Skeletal muscle cell (primary cell): ENCODE data around the gene ARHGAP1.
"Not testable (repeated sequence)": the region's sequence is repeated elsewhere in the genome, so short reads cannot be mapped to it uniquely, and the experiment has no call there.

Experiments used
- DNase-seq: peaks from one replicate; pipeline ENCODE4 v3.0.0-alpha.2; 2010; ENCODE audit warnings: low read depth
- H3K4me3 ChIP-seq: 2 replicates; pipeline ENCODE4 v1.5.1; 2011; ENCODE audit warnings: low read depth, mild to moderate bottlenecking, control low read depth, low read length, moderate library complexity

Gene ARHGAP1

GRCh38 chr11:46725338-46726205 is 25.2 kb upstream of the ARHGAP1 start:
- H3K4me3 ChIP-seq, result no peak overlapping the region
- no peak for DNase-seq

GRCh38 chr11:46724088-46724487 is 23.7 kb upstream of the ARHGAP1 start:
- no peak overlapping the region for H3K4me3 ChIP-seq
- no peak for DNase-seq

DNA sequence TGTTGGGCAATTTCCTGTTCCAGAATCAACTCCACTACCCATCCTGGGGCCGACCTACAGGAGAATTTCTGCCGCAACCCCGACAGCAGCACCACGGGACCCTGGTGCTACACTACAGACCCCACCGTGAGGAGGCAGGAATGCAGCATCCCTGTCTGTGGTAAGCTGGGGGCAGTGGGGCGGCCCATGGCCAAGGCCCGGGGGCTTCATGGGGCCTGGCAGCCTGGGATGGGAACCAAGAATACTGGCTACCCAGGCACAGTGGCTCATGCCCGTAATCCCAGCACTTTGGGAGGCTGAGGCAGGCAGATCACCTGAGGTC is 22.9 kb upstream of the ARHGAP1 start:
- H3K4me3 ChIP-seq, result no peak overlapping the region
- DNase-seq, result no peak

GRCh38 chr11:46722566-46723358 is 22.3 kb upstream of the ARHGAP1 start:
- DNase-seq, result no peak
- no peak overlapping the region for H3K4me3 ChIP-seq

DNA sequence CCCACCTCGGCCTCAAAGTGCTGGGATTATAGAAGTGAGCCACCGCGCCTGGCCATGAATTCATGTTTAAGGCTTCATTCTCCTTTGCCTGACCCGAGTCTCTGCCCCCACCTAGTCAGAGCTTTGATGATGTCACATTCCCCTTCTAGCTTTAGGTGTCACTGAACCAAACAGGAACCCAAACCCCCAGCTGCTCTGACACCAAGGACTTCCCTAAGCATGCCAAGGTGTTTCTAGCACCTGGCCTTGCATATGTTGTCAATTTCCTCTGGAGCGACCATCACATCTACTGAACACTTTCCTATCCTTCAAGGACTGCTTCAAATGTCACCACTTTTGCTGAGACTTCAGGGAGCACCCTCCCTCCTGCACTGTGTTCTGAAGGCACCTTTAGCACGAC is 20.9 kb upstream of the ARHGAP1 start:
- no peak for DNase-seq

DNA sequence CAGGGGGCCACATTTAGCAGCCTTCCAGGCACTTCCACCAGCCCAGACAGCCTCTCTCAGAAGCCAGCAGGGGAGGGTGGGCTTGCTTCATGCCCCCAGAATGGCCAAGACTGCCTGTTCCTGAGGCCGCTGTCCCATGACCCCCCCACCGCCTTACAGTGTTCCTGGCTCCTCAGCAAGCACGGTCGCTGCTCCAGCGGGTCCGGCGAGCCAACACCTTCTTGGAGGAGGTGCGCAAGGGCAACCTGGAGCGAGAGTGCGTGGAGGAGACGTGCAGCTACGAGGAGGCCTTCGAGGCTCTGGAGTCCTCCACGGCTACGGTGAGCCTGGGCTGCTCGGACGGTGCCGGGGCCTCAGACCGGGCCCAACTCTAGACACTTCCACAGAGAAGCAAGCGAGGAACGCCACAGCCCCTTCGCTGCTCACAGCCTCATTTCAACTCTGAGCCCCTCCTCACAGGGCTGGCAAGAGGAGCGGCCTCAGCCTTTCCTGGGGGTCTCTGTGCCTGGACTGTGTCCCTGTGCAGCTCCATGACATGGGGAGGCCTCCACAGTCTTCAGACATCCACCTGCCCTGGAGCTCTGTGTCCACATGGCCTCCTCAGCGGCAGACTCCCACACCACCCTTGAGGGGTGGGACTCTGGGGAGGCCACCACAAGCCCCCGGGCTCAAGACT is 19.3 kb upstream of the ARHGAP1 start:
- no peak for DNase-seq
- H3K4me3 ChIP-seq, result no peak overlapping the region

More for the DNA sequence above, 20.9 kb upstream of the ARHGAP1 start:
- H3K4me3 ChIP-seq, result no peak overlapping the region

- H3K4me3 ChIP-seq, result no peak within 1 kb of the TSS
- no peak for DNase-seq
These were observed 18.7 kb upstream of the ARHGAP1 start, which contains the start of gene F2 for GRCh38 chr11:46719048-46719542. F2 (plus strand) TSS chr11:46719213; CDS start chr11:46719236, 23 bp downstream.

DNA sequence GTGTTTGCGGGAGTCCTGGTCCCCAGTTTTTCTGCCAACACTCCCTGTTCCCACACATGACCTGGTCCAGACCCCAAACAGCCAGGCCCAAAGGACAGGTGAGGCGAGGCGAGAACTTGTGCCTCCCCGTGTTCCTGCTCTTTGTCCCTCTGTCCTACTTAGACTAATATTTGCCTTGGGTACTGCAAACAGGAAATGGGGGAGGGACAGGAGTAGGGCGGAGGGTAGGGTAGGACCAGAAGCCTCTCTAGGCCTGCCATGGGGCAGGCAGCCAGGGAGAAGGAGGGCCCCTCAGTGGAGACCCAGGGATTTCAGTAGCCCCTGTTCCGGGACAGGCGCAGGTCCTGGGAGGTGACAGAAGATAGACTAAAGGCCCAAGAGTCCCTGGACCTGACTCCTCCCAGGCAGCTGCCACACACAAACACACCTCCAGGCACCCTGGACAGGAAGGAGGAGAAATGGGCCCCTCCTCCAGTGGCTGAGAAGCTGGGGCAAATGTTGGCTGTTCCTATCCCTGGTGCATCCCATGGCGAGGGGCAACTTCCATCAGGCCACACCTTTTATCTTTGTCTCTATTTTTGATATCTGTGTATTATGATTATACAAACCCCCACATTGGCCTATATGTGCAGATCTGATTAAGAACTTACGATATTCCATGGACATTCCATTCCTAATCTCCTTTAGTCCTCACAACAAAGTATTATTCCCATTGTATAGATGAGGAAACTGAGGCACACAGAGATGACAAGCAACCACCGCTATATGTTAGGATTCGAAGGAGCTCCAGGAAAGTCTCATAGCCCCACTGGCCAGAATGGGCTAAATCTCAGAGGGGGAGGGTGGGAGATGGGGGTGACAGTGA is 18.0 kb upstream of the ARHGAP1 start:
- no peak overlapping the region for H3K4me3 ChIP-seq
- DNase-seq, result no peak

GRCh38 chr11:46717825-46718154 is 17.4 kb upstream of the ARHGAP1 start:
- not testable (repeated sequence) for DNase-seq

GRCh38 chr11:46712874-46713576 is 12.6 kb upstream of the ARHGAP1 start:
- no peak for DNase-seq
- H3K4me3 ChIP-seq, result no peak overlapping the region

More at GRCh38 chr11:46717825-46718154, 17.4 kb upstream of the ARHGAP1 start:
- H3K4me3 ChIP-seq, result not testable (repeated sequence)

- no peak overlapping the region for H3K4me3 ChIP-seq
- no peak for DNase-seq
These were observed 10.9 kb upstream of the ARHGAP1 start for GRCh38 chr11:46711303-46711702.

GRCh38 chr11:46710821-46711269 is 10.4 kb upstream of the ARHGAP1 start:
- no peak overlapping the region for H3K4me3 ChIP-seq
- DNase-seq, result peak; percentile 85

- not testable (repeated sequence) for H3K4me3 ChIP-seq, DNase-seq
These were observed 8.9 kb upstream of the ARHGAP1 start for GRCh38 chr11:46709351-46709750.

GRCh38 chr11:46706886-46707285 is 6.5 kb upstream of the ARHGAP1 start:
- no peak overlapping the region for H3K4me3 ChIP-seq
- no peak for DNase-seq

- DNase-seq, result no peak
- H3K4me3 ChIP-seq, result no peak overlapping the region
These were observed 4.8 kb upstream of the ARHGAP1 start for GRCh38 chr11:46705070-46705688.

DNA sequence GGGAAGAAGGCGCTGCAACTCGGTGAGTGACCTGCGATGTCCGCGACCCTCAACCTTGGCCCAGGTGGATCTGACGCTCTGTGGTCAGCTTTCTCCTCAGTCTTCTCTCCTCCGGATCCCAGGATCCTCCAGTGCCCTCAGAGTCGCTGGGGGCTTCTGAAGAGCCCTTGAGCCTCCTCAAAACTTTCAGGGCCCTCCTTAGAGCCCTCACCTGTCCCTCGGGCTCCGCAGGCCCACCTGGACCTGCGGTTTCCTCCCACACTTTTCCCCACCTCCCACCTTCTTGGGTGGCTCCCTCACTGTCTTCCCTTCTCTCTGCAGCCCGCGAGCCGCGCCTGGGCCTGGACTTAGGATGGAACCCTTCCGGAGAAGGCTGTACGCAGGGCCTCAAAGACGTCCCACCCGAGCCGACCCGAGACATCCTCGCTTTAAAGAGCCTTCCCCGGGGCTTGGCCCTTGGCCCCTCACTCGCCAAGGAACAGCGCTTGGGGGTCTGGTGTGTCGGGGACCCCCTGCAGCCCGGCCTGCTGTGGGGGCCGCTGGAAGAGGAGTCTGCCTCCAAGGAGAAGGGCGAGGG is 747 bp upstream of the ARHGAP1 start:
- DNase-seq, result no peak
- peak overlapping the region; percentile 100 for H3K4me3 ChIP-seq

DNA sequence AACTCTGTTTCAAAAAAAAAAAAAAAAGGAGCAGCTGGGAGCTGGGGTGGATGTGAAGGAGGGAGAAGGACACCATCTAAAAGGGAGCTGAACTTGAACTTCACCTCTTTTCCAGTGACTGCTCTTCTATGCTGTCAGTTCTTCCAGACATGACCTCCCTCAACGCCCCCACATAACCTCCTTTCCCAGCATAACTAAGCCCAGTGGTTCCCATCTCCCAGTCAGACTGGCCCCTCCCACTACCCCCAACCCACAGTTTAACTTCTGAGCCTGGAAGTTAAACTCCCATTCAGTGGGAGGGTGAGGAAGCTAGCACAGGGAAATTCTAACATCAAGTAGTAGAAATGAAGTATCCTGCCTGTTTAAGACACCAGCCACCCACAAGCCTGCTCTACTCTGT is 1.8 kb downstream of the ARHGAP1 start:
- no peak for DNase-seq
- no peak overlapping the region for H3K4me3 ChIP-seq

- no peak for DNase-seq
- no peak overlapping the region for H3K4me3 ChIP-seq
These were observed 2.7 kb downstream of the ARHGAP1 start for GRCh38 chr11:46697723-46698122.
